Stomach smooth muscle (tissue), 2 donors: ENCODE measurements around the gene TMEM209.
"Not testable (repeated sequence)": the region's sequence is repeated elsewhere in the genome, so short reads cannot be mapped to it uniquely, and the experiment has no call there.

Source experiments
- H3K27ac ChIP-seq: one replicate; pipeline ENCODE4 v1.7.0; 2013; ENCODE audit warnings: mild to moderate bottlenecking, low read length, inconsistent platforms
- H3K27me3 ChIP-seq, 2 donors: one replicate each; pipeline ENCODE4 v1.7.0; 2013; ENCODE audit warnings: low read length in 2 of 2; ENCODE audit not compliant: insufficient read depth in 2 of 2, control insufficient read depth in 1 of 2
- H3K36me3 ChIP-seq, 2 donors: one replicate each; pipeline ENCODE4 v1.7.0; 2013; ENCODE audit warnings: low read length in 2 of 2; ENCODE audit not compliant: control insufficient read depth in 2 of 2, insufficient read depth in 2 of 2
- H3K4me1 ChIP-seq: one replicate; pipeline ENCODE4 v1.7.0; 2013; ENCODE audit warnings: low read length; ENCODE audit not compliant: control insufficient read depth, insufficient read depth
- H3K4me3 ChIP-seq, 2 donors: one replicate each; pipeline ENCODE4 v1.7.0; 2013; ENCODE audit warnings: low read length in 2 of 2
- H3K9ac ChIP-seq, 2 donors: one replicate each; pipeline ENCODE4 v1.7.0; 2013; ENCODE audit warnings: low read length in 2 of 2, mild to moderate bottlenecking in 1 of 2
- H3K9me3 ChIP-seq, 2 donors: one replicate each; pipeline ENCODE4 v1.7.0; 2013; ENCODE audit warnings: low read length in 2 of 2; ENCODE audit not compliant: control insufficient read depth in 2 of 2
- donor health status: healthy.
- donor health status: Pancreatic carcinoma.

TMEM209 gene

GRCh38 chr7:130205084-130205947 is at the start of gene TMEM209:
TMEM209 (minus strand) TSS chr7:130205406; CDS start chr7:130205375, 31 bp downstream.
- no peaks in the 10 kb centered on the region for H3K27me3 ChIP-seq
- H3K4me1 ChIP-seq: peaks cover 4% of the 10 kb centered on the region
- peak within 1 kb of the TSS; percentile 90 to 98 for H3K9ac ChIP-seq
- H3K27ac ChIP-seq: peak within 1 kb of the TSS; percentile 89
- H3K36me3 ChIP-seq: peaks cover 2 to 15% of the 10 kb centered on the region in 2 donors
- no peaks in the 10 kb centered on the region for H3K9me3 ChIP-seq
- H3K4me3 ChIP-seq: peak within 1 kb of the TSS; percentile 91 to 96

- Histone ChIP-seq H3K4me3 (no peak overlapping the region), H3K36me3 (no peaks in the 10 kb centered on the region), H3K27ac (no peak overlapping the region), H3K9ac (no peak overlapping the region), H3K4me1 (no peaks in the 10 kb centered on the region), H3K27me3 (no peaks in the 10 kb centered on the region), H3K9me3 (peaks cover 5% of the 10 kb centered on the region in 2 donors)
These were observed 49.3 kb upstream of the TMEM209 start for GRCh38 chr7:130254555-130254954.

- H3K27me3 ChIP-seq, H3K4me3 ChIP-seq, H3K9me3 ChIP-seq, H3K9ac ChIP-seq, H3K4me1 ChIP-seq, H3K36me3 ChIP-seq, H3K27ac ChIP-seq: not testable (repeated sequence)
These were observed 44.4 kb upstream of the TMEM209 start for GRCh38 chr7:130249626-130250025.

GRCh38 chr7:130248842-130249241 is 43.6 kb upstream of the TMEM209 start:
- H3K36me3 ChIP-seq, H3K27ac ChIP-seq, H3K9ac ChIP-seq, H3K4me1 ChIP-seq, H3K9me3 ChIP-seq, H3K4me3 ChIP-seq, H3K27me3 ChIP-seq: not testable (repeated sequence)

GRCh38 chr7:130246491-130246890 is 41.3 kb upstream of the TMEM209 start:
- H3K9ac ChIP-seq, H3K36me3 ChIP-seq, H3K4me3 ChIP-seq, H3K27me3 ChIP-seq, H3K27ac ChIP-seq, H3K9me3 ChIP-seq, H3K4me1 ChIP-seq: not testable (repeated sequence)

- H3K4me1 ChIP-seq, H3K36me3 ChIP-seq, H3K4me3 ChIP-seq, H3K27ac ChIP-seq, H3K9ac ChIP-seq, H3K9me3 ChIP-seq, H3K27me3 ChIP-seq: not testable (repeated sequence)
These were observed 38.3 kb upstream of the TMEM209 start for GRCh38 chr7:130243486-130243885.

- Histone ChIP-seq H3K4me3 (no peak overlapping the region), H3K36me3 (no peaks in the 10 kb centered on the region), H3K27ac (no peak overlapping the region), H3K27me3 (no peaks in the 10 kb centered on the region), H3K9ac (no peak overlapping the region), H3K9me3 (no peaks in the 10 kb centered on the region), H3K4me1 (no peaks in the 10 kb centered on the region)
These were observed 37.2 kb upstream of the TMEM209 start for GRCh38 chr7:130242198-130243014.

GRCh38 chr7:130240240-130240639 is 35.0 kb upstream of the TMEM209 start:
- Histone ChIP-seq H3K4me3 (no peak overlapping the region), H3K27ac (no peak overlapping the region), H3K4me1 (no peaks in the 10 kb centered on the region)

GRCh38 chr7:130236361-130236760 is 31.2 kb upstream of the TMEM209 start:
- not testable (repeated sequence) for H3K4me3 ChIP-seq, H3K4me1 ChIP-seq, H3K27me3 ChIP-seq, H3K27ac ChIP-seq, H3K9me3 ChIP-seq, H3K36me3 ChIP-seq, H3K9ac ChIP-seq

More at GRCh38 chr7:130240240-130240639, 35.0 kb upstream of the TMEM209 start:
- H3K27me3 ChIP-seq: no peaks in the 10 kb centered on the region
- H3K36me3 ChIP-seq: no peaks in the 10 kb centered on the region
- no peak overlapping the region for H3K9ac ChIP-seq
- H3K9me3 ChIP-seq: no peaks in the 10 kb centered on the region

GRCh38 chr7:130234078-130234477 is 28.9 kb upstream of the TMEM209 start:
- Histone ChIP-seq H3K27me3 (no peaks in the 10 kb centered on the region), H3K9me3 (no peaks in the 10 kb centered on the region), H3K4me1 (peaks cover 11% of the 10 kb centered on the region), H3K36me3 (no peaks in the 10 kb centered on the region), H3K4me3 (no peak overlapping the region), H3K27ac (no peak overlapping the region), H3K9ac (no peak overlapping the region)

GRCh38 chr7:130232209-130232608 is 27.0 kb upstream of the TMEM209 start:
- Histone ChIP-seq H3K27me3 (no peaks in the 10 kb centered on the region), H3K27ac (no peak overlapping the region), H3K4me1 (peaks cover 16% of the 10 kb centered on the region), H3K9ac (no peak overlapping the region), H3K4me3 (no peak overlapping the region), H3K9me3 (no peaks in the 10 kb centered on the region), H3K36me3 (no peaks in the 10 kb centered on the region)
